Measurements from ENCODE around the gene SKI. TPM values are rescaled to one million over a fixed set of nuclear protein-coding genes. Genes with fewer than 3 reads are reported as not detected.

Gene SKI
- total RNA-seq, 1 donor, result 36.6 TPM

DNA sequence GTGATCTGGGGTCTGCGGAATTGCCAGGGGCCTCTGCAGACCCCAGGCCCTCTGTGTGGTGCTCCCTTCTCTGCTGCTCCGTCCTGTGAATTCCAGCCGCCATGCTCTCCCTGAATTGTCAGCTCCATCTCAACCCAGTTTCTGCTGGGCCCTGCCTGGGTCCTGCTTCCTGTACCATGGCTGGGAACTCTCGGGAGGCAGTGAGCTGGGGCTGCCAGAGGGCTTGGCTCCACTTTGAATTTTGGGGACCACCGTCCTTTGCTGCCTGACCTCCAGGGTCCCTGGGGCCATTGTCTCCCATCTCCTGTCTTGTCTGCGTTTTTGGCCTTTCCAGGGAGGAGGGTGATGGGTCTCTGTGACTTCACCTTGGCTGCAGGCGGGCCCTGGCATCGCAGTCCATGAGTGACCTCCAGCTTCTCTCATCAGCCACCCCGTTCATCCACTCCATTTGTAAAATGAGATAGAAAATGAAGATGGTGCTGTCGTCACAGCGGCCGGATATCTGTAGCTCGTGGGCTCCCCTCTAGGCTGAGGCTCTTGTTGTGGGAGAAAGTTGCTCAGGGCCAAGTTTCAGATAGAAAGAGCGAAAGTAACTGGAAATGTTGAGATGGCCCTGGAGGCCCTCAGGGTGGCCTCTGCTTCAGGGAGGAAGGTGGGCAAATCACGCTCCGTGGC, 38.3 kb downstream of the SKI start:
- TF ChIP-seq, protein P1, sequence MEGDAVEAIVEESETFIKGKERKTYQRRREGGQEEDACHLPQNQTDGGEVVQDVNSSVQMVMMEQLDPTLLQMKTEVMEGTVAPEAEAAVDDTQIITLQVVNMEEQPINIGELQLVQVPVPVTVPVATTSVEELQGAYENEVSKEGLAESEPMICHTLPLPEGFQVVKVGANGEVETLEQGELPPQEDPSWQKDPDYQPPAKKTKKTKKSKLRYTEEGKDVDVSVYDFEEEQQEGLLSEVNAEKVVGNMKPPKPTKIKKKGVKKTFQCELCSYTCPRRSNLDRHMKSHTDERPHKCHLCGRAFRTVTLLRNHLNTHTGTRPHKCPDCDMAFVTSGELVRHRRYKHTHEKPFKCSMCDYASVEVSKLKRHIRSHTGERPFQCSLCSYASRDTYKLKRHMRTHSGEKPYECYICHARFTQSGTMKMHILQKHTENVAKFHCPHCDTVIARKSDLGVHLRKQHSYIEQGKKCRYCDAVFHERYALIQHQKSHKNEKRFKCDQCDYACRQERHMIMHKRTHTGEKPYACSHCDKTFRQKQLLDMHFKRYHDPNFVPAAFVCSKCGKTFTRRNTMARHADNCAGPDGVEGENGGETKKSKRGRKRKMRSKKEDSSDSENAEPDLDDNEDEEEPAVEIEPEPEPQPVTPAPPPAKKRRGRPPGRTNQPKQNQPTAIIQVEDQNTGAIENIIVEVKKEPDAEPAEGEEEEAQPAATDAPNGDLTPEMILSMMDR (IDR thresholded peaks at IDR 0.05; ENCODE audit: insufficient read depth, low read length), result no peak
- DNase-seq (ENCODE audit: low read depth), result no peak
- H3K4me3 ChIP-seq (ENCODE audit: low read depth, low read length), result no peak overlapping the region

DNA sequence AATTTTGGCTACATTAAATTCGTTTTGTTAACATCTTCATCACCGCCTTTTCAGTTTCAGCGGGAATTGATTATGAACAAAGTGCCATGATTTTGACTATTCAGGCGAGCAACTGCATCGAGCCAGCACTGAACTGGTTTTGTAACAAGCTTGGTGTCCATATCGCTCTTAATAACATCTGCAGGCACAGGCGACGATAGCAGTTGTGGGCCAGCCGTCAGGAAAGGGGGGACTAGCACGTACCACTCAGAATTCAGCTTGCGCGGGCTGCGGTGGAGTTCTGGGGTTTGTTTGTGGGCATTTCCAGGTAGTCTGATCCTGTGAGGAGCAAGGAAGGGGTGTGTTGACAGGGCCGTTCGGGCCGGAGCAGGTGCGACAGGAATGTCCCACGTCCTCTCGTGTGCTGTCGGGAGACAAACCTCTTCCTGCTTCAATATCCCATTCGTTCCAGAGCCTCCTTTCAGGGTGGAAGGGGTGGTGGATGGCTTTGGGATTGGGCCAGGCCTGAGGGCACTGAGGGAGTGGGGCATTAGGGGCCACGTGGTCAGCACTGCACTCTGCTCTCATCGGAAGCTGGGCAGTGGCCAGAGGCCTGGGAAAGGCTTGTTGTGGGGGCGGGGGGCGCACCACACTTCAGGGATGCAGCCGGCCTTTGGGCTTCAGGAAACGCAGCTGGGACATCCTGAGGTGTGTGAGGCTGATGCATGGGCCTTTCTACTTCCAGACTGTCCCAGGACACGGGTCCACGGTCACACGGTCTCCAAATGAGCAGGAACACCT, 39.1 kb downstream of the SKI start:
- TF ChIP-seq, protein P1 (IDR thresholded peaks at IDR 0.05; ENCODE audit: insufficient read depth, low read length), result no peak
- DNase-seq (ENCODE audit: low read depth), result no peak
- H3K4me3 ChIP-seq (ENCODE audit: low read depth, low read length), result no peak overlapping the region

DNA sequence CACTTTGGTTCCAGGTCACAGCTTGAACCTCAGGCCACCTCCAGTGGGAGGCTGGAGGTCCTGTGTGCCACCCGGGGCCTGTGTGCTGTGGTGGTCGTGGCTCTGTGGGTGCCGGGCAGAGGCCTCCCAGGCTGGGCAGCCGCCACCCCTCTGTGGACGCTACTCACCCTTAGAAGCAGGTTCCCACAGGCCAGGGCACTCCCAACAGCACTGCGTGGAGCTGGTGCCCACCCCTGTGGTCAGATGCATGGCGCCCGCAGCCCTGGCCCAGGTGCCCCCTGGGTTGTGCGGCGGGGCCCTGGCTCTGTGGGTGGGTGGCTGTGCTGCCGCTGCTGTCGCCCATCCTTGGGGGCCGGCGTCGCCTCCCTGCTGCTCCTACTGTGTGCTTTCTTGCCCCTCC, 39.7 kb downstream of the SKI start:
- no peak for DNase-seq (ENCODE audit: low read depth)
- H3K4me3 ChIP-seq (ENCODE audit: low read depth, low read length), result no peak overlapping the region
- TF ChIP-seq, protein P1 (IDR thresholded peaks at IDR 0.05; ENCODE audit: insufficient read depth, low read length), result no peak

DNA sequence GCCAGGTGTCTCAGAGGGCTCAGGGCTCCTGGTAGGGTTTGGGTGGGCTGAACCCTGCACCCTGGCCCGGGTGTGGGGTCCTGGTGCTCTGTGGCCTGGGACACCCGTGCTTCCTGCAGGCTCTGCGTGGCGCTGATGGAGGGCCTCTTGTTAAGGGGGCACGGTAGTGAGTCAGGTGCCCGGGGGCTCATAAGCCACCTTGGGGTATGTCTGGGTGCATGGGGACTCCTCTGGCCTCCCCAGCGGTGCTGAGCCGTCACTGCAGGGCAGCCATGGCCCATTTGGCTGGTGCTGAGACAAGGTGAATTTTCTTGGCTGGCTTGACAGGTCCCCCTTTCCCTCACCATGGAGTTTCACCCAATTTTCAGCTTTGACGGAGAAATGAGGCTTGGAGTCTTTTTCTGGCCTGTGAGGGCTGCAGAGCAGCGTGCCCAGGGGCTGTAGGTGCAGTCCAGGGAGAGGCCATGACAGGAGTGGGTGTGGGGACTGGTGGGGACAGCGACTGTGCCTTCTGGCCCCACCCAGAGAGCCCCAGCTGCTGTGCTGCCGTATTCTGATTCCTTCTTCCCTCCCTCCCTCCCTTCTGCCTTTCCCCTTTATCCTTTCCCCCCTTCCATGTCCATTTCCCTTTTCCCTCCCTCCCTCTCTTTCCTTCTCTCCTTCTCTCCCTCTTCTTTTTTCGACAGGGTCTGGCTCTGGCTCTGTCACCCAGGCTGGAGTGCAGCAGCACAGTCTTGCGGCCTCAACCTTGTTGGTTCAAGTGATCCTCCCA, 40.4 kb downstream of the SKI start:
- TF ChIP-seq, protein P1 (IDR thresholded peaks at IDR 0.05; ENCODE audit: insufficient read depth, low read length), result no peak
- no peak overlapping the region for H3K4me3 ChIP-seq (ENCODE audit: low read depth, low read length)
- DNase-seq (ENCODE audit: low read depth), result no peak

DNA sequence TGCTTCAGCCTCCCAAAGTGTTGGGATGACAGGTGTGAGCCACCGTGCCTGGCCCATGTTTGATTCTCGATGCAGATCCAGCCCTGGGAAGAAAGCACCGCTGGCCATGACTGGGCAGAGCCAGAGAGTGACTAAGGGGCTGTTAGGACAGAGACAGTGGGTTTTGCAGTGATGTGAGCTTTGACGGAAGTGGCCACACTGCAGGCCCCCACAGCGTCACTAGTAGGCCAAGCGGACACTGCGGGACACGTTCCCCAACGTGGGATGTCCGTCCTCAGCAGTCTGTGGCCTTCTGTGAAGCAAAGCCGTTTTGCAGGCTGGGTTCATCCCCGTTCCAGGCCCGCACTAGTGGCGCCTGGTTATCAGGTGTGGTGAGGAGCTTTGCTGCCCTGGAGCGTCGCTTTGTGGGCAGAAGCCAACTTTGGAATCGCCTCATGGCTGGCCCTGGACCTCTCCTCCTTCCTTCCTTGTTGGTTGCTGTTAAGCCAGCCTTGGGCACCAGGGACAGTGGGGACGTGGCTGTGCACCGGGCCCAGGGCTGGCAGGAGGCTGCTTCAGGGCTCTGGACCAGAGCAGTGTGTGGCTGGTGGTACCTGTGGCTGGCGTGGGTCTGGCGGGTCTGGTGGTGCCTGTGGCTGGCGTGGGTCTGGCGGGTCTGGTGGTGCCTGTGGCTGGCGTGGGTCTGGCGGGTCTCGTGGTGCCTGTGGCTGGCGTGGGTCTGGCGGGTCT, 41.2 kb downstream of the SKI start:
- no peak overlapping the region for H3K4me3 ChIP-seq (ENCODE audit: low read depth, low read length)
- DNase-seq (ENCODE audit: low read depth), result no peak
- TF ChIP-seq, protein P1 (IDR thresholded peaks at IDR 0.05; ENCODE audit: insufficient read depth, low read length), result no peak

DNA sequence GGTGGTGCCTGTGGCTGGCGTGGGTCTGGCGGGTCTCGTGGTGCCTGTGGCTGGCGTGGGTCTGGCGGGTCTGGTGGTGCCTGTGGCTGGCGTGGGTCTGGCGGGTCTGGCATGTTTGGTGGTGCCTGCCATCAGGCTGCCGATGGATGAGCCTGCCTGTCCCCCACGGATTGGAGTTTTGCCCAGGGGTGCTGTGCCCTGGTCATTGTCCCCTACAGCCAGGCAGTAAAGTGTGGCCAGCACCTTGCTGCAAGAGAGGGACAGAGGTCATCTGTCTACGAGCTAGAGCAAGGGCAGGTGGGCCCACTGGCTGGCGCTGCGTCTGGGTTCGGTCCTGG, 41.8 kb downstream of the SKI start:
- TF ChIP-seq, protein P1 (IDR thresholded peaks at IDR 0.05; ENCODE audit: insufficient read depth, low read length), result no peak
- no peak overlapping the region for H3K4me3 ChIP-seq (ENCODE audit: low read depth, low read length)
- DNase-seq (ENCODE audit: low read depth), result no peak
